ENCODE measurements around the gene MLYCD. TPM values are rescaled to one million over a fixed set of nuclear protein-coding genes. Genes with fewer than 3 reads are reported as not detected.
A peak's percentile ranks its signal among the peaks of the same experiment; 100 is the strongest.

MLYCD gene
- total and polyA plus RNA-seq, 8 donors, result 4.3 to 11.2 (median 8.9) TPM

DNA sequence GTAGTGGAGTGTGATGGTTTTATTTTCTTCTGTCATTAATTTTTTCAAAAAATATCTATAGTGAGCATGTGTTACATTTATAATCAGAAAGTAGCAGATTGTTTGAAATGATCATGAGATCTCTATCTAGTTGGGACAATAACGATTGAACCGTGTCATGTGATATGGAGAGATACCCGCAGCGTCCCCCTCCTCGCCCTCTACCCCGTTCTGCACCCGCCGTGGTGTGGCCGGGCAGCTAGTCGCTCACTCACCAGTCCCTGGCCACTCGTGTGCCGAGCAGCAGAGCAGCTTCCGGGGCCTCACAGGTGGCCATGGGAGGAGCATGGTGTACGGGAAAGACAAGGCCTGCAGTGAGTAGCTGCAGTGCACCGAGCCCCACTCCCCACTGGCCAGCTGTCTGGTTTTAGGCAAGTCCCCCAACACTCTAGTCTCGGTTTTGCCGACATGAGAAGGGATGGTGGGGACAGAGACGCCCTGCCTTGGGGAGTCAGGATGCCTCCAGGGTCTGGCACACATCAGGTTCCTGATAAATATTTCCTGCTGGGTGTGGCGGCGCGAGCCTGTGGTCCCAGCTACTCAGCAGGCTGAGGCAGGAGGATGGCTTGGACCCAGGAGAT is 15.3 kb downstream of the MLYCD start:
- H3K4me1 ChIP-seq, result no peaks in the 10 kb centered on the region
- intact Hi-C loops (cut with DNase I), result no loop called here
- no peak overlapping the region for H3K27ac ChIP-seq
- WGBS, 2 donors, result 90 to 93% methylated on average over 21 of the region's 21 CpGs
- ATAC-seq (no peak), DNase-seq (no peak), FAIRE-seq (no peak)
- no peaks in the 10 kb centered on the region for H3K27me3 ChIP-seq
- TF ChIP-seq, protein P1, sequence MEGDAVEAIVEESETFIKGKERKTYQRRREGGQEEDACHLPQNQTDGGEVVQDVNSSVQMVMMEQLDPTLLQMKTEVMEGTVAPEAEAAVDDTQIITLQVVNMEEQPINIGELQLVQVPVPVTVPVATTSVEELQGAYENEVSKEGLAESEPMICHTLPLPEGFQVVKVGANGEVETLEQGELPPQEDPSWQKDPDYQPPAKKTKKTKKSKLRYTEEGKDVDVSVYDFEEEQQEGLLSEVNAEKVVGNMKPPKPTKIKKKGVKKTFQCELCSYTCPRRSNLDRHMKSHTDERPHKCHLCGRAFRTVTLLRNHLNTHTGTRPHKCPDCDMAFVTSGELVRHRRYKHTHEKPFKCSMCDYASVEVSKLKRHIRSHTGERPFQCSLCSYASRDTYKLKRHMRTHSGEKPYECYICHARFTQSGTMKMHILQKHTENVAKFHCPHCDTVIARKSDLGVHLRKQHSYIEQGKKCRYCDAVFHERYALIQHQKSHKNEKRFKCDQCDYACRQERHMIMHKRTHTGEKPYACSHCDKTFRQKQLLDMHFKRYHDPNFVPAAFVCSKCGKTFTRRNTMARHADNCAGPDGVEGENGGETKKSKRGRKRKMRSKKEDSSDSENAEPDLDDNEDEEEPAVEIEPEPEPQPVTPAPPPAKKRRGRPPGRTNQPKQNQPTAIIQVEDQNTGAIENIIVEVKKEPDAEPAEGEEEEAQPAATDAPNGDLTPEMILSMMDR (IDR thresholded peaks at IDR 0.05), result no peak
- no peaks in the 10 kb centered on the region for H3K9me3 ChIP-seq
- H3K36me3 ChIP-seq, result peaks cover 0 to 79% (median 35%) of the 10 kb centered on the region in 3 donors
- H3K4me3 ChIP-seq, result no peak overlapping the region

DNA sequence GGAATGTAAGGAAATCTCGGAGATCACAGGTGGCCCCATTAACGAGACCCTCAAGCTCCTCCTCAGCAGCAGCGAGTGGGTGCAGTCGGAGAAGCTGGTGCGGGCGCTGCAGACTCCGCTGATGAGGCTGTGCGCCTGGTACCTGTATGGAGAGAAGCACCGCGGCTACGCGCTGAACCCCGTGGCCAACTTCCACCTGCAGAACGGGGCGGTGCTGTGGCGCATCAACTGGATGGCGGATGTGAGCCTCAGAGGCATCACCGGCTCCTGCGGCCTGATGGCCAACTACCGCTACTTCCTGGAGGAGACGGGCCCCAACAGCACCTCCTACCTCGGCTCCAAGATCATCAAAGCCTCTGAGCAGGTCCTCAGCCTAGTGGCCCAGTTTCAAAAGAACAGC is 16.2 kb downstream of the MLYCD start:
- no peak for FAIRE-seq
- H3K9me3 ChIP-seq, result no peaks in the 10 kb centered on the region
- ATAC-seq, result peak in 1 of 4 donors; percentile 12
- peak in 1 of 6 donors; percentile 56 for DNase-seq
- WGBS, 2 donors, result 94 to 97% methylated on average over 22 of the region's 22 CpGs
- TF ChIP-seq, protein P1 (IDR thresholded peaks at IDR 0.05), result no peak
- intact Hi-C loops (cut with DNase I), result no loop called here
- H3K27me3 ChIP-seq, result no peaks in the 10 kb centered on the region
- peaks cover 0 to 82% (median 35%) of the 10 kb centered on the region in 3 donors for H3K36me3 ChIP-seq
- no peak overlapping the region for H3K27ac ChIP-seq
- H3K4me1 ChIP-seq, result no peaks in the 10 kb centered on the region
- no peak overlapping the region for H3K4me3 ChIP-seq

DNA sequence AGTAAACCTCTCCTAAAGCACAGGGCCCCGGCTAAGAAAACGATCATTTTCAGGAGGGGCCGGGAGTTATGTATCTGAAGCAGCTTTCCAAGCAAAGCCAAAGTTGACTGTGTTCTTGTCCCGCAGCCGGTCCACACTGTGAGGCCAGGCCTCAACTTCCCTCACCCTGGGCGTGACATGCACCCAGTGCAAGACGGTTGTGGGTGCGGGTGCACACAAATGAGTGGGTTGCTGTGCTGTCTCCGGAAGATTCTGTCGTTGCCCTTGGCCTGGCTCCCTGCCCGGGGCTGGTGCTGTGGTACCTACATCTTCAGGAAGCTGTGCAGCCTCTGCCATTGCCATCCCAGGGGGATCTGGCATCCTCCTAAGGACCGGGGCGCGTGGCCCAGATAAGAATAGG is 16.6 kb downstream of the MLYCD start:
- FAIRE-seq (no peak), DNase-seq (no peak), ATAC-seq (no peak)
- H3K27ac ChIP-seq, result no peak overlapping the region
- intact Hi-C loops (cut with DNase I), result no loop called here
- H3K36me3 ChIP-seq, result peaks cover 0 to 79% (median 35%) of the 10 kb centered on the region in 3 donors
- no peaks in the 10 kb centered on the region for H3K9me3 ChIP-seq
- 90 to 93% methylated on average over 14 of the region's 14 CpGs for WGBS, 2 donors
- no peaks in the 10 kb centered on the region for H3K27me3 ChIP-seq
- no peak overlapping the region for H3K4me3 ChIP-seq
- H3K4me1 ChIP-seq, result no peaks in the 10 kb centered on the region
- TF ChIP-seq, protein P1 (IDR thresholded peaks at IDR 0.05), result no peak

DNA sequence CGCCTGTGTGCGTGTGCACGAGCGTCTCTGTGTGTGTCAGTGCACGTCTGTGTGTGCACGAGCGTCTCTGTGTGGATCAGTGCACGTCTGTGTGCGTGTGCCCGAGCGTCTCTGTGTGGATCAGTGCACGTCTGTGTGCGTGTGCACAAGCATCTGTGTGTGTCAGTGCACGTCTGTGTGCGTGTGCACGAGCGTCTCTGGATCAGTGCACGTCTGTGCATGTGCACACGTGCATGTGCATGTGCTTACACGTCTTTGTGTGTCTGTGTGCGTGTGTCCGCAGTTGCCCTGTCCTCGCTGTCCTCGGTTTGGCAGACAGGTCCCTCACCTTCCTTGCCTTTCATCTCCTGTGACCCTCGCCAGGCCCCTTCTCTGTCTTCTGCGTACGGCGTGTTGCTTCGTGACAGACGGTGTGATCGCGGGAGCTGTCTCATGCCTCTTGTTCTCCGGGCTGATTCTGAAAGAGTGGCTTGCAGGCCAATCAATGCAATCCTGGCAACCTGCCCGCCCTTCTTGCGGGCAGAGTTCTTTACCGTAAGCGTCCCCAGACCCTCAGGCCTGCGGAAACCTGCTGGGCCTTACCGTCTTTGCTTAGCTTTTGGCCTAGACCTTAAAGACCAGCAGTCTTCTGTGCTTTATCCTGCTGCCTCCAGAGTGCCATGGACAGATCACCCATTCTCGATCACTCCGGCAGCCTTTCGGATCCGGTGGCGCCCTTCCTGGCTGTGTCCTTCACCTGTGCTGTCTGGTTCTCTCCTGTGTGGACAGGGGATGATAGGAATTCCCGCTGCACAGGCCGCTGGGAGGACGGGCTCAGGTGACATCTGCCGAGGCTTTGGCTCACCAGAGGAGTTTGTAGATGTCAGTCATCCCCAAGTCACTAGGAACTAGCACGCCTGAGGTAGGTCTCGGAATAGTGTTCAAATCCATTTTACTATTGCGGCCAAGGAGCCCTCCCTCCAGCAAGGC is 18.5 kb downstream of the MLYCD start:
- no peak for ATAC-seq
- H3K36me3 ChIP-seq, result peaks cover 0 to 62% (median 30%) of the 10 kb centered on the region in 3 donors
- intact Hi-C loops (cut with DNase I), result no loop called here

More for the DNA sequence above, 18.5 kb downstream of the MLYCD start:
- Histone ChIP-seq H3K4me3 (no peak overlapping the region), H3K9me3 (no peaks in the 10 kb centered on the region), H3K4me1 (no peaks in the 10 kb centered on the region), H3K27me3 (no peaks in the 10 kb centered on the region), H3K27ac (no peak overlapping the region)
- TF ChIP-seq, protein P1 (IDR thresholded peaks at IDR 0.05), result no peak
- FAIRE-seq (no peak), DNase-seq (peak in 1 of 6 donors; percentile 61)
- 90 to 91% methylated on average over 51 of the region's 51 CpGs for WGBS, 2 donors
